ENCODE measurements around the gene BAIAP2L2.

DNA sequence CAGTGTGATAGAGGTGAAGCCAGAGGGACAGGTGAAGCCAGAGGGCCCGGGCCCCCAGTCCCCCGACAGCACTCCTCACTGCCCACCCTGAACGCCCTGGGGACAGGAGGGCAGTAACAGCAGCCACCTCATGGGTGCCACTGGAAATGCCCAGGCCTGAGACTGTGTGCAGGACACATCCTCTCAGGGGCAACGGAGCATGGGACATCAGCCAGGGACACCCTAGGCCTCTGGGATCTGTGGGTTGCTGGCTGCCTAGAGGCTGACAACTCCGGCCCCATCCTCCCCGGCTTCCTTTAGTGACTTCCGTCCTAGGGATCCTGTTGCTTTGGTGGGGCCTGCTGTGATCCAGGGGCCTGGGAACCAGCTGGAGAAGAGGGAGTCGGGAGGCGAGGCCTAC lies 17.4 kb upstream of the BAIAP2L2 start:
- TF ChIP-seq, protein P1, sequence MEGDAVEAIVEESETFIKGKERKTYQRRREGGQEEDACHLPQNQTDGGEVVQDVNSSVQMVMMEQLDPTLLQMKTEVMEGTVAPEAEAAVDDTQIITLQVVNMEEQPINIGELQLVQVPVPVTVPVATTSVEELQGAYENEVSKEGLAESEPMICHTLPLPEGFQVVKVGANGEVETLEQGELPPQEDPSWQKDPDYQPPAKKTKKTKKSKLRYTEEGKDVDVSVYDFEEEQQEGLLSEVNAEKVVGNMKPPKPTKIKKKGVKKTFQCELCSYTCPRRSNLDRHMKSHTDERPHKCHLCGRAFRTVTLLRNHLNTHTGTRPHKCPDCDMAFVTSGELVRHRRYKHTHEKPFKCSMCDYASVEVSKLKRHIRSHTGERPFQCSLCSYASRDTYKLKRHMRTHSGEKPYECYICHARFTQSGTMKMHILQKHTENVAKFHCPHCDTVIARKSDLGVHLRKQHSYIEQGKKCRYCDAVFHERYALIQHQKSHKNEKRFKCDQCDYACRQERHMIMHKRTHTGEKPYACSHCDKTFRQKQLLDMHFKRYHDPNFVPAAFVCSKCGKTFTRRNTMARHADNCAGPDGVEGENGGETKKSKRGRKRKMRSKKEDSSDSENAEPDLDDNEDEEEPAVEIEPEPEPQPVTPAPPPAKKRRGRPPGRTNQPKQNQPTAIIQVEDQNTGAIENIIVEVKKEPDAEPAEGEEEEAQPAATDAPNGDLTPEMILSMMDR (IDR thresholded peaks at IDR 0.05; ENCODE audit: insufficient read depth, low read depth, low read length), result no peak
- TF ChIP-seq EZH2 (IDR thresholded peaks at IDR 0.05; ENCODE audit: insufficient read depth, low read length), result no peak

Measured in astrocyte (in vitro differentiated cells and primary cell).